ENCODE results near the gene UHRF2.

UHRF2 gene

DNA sequence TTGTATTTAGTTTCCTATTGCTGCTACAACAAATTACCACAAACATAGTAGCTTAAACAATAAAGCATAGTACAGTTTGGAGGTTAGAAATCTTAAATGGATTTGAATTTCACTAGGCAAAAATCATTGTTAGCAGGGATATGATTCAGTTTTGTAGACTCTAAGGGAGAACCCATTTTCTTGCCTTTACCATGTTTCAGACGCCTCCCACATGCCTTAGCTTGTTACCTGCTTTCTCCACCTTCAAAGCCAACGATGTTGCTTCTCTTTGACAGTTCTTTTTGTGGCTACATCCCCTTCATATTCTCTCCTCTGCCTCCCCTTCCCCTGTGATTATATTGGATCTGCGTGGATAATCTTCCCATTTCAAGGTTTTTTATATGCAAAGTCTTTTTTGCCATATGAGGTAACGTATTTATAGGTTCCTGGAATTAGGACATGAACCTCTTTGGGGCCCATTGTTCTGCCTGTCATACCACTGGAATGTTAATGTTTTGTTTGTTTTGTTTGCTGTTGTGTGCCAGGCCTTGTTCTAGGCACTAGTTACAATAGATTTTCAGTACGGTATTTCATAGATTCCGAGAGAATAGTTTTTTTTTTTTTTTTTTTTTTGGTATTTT, 54.1 kb downstream of the UHRF2 start:
- Histone ChIP-seq H3K4me3 (no peak overlapping the region), H3K36me3 (peaks cover 0 to 10% (median 3%) of the 10 kb centered on the region in 3 donors), H3K9me3 (no peaks in the 10 kb centered on the region), H3K27me3 (no peaks in the 10 kb centered on the region), H3K27ac (no peak overlapping the region), H3K4me1 (peaks cover 0 to 10% (median 2%) of the 10 kb centered on the region in 4 donors)
- TF ChIP-seq, protein P1, sequence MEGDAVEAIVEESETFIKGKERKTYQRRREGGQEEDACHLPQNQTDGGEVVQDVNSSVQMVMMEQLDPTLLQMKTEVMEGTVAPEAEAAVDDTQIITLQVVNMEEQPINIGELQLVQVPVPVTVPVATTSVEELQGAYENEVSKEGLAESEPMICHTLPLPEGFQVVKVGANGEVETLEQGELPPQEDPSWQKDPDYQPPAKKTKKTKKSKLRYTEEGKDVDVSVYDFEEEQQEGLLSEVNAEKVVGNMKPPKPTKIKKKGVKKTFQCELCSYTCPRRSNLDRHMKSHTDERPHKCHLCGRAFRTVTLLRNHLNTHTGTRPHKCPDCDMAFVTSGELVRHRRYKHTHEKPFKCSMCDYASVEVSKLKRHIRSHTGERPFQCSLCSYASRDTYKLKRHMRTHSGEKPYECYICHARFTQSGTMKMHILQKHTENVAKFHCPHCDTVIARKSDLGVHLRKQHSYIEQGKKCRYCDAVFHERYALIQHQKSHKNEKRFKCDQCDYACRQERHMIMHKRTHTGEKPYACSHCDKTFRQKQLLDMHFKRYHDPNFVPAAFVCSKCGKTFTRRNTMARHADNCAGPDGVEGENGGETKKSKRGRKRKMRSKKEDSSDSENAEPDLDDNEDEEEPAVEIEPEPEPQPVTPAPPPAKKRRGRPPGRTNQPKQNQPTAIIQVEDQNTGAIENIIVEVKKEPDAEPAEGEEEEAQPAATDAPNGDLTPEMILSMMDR (IDR thresholded peaks at IDR 0.05), result no peak
- no peak for DNase-seq
- intact Hi-C loops (cut with DNase I; ENCODE audit: low total_unique reads), result no loop called here

DNA sequence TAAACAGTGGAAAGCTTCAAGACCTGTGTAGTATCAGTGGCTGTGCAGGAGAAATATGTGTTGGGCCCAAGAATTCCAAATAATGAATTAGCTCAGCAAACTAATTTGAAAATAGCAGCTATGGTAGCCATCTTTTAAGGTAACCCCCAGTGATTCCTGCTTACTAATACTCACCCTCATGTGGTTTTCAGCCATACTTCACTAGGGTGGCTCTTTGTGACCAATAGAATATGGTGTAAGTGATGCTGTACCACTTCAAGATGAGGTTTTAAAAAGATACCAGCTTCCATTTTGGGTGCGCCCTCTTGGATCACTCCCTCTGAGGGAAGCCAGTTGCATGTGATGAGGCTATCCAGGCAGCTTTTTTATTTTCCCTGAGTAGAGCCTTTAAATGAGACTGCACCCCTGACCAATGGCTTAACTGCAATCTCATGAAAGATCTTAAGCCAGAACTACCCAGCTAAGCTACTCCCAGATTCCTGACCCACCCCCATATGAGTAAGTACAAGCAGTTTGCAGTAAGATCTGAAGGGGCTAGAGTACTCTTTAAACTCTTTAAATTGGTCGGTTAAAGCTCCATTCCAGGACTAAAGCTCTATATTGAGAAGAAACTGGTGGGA, 58.3 kb downstream of the UHRF2 start:
- peaks cover 0 to under 1% (median 0%) of the 10 kb centered on the region in 3 donors for H3K36me3 ChIP-seq
- intact Hi-C loops (cut with DNase I; ENCODE audit: low total_unique reads), result no loop called here
- no peak overlapping the region for H3K4me3 ChIP-seq
- peaks cover 0 to 17% (median 3%) of the 10 kb centered on the region in 4 donors for H3K4me1 ChIP-seq
- DNase-seq, result no peak
- H3K9me3 ChIP-seq, result no peaks in the 10 kb centered on the region
- no peak overlapping the region for H3K27ac ChIP-seq
- TF ChIP-seq, protein P1 (IDR thresholded peaks at IDR 0.05), result no peak
- H3K27me3 ChIP-seq, result no peaks in the 10 kb centered on the region

DNA sequence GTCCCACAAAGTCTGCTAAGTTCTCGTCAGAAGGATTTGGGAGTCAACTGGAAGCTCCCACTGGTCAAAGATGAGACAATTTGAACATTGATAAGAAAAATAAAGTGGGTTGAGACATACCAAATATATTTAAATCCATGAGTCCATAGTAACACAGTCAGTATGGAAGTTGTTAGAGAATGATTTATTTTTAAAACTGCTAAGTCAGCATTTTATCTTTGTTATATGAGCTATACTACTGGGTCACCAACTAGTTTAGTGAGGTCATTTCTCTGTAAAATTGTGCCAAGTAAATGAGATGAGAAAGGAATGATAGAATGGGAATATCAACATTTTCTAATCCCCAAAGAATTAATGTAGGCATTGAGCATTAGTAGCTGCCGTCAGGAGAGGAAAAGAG, 60.2 kb downstream of the UHRF2 start:
- Histone ChIP-seq H3K4me3 (no peak overlapping the region), H3K27ac (no peak overlapping the region), H3K4me1 (peaks cover 0 to 17% (median 1%) of the 10 kb centered on the region in 4 donors), H3K27me3 (no peaks in the 10 kb centered on the region), H3K9me3 (no peaks in the 10 kb centered on the region), H3K36me3 (peaks cover 0 to 13% (median 10%) of the 10 kb centered on the region in 3 donors)
- TF ChIP-seq, protein P1 (IDR thresholded peaks at IDR 0.05), result no peak
- intact Hi-C loops (cut with DNase I; ENCODE audit: low total_unique reads), result no loop called here
- no peak for DNase-seq

DNA sequence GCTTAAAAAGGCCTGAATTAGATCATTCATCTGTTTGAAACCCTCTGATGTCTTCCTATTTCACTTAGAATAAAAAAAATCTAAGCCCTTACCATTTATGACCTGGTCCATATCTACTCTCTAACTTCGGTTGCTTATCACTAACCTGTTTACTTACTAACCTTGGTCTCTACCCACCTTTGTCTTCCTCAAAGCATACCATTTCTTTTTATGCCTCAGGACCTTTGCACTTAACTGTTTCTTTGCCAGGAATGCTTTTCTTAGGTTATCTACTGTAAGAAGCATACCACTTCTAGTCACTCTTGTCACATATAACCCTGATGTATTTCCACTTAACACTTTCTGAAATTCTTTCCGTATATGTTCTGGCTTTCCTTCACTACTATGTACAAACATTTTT, 67.0 kb downstream of the UHRF2 start:
- no peaks in the 10 kb centered on the region for H3K4me1 ChIP-seq
- H3K36me3 ChIP-seq, result peaks cover 23 to 63% (median 59%) of the 10 kb centered on the region in 3 donors
- intact Hi-C loops (cut with DNase I; ENCODE audit: low total_unique reads), result loop anchor here (5.0 to 10.0 kb wide), 3 partner anchors 75 to 973 kb away; no protein-coding TSS in a partner anchor
- no peak overlapping the region for H3K4me3 ChIP-seq
- no peaks in the 10 kb centered on the region for H3K27me3 ChIP-seq
- DNase-seq, result no peak
- H3K9me3 ChIP-seq, result no peaks in the 10 kb centered on the region
- TF ChIP-seq, protein P1 (IDR thresholded peaks at IDR 0.05), result no peak
- no peak overlapping the region for H3K27ac ChIP-seq

DNA sequence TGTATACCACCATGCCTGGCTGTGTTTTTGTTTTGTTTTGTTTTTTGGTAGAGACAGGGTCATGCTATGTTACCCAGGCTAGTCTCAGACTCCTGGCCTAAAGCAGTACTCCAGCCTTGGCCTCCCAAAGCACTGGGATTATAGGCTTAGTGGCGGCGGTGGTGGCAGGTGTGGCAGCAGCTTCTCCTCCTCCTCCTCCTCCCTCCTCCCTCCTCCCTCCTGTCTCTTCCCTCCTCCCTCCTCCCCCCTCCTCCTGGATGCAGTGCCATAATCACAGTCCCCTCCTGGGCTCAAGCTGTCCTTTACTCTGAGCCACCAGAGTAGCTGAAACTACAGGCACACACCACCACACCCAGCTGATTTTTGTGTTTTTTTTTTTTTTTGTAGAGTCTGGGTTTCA, 71.2 kb downstream of the UHRF2 start:
- no peak overlapping the region for H3K27ac ChIP-seq
- no peaks in the 10 kb centered on the region for H3K27me3 ChIP-seq
- TF ChIP-seq, protein P1 (IDR thresholded peaks at IDR 0.05), result no peak
- intact Hi-C loops (cut with DNase I; ENCODE audit: low total_unique reads), result loop anchor here (5.0 to 10.0 kb wide), 3 partner anchors 79 to 977 kb away; no protein-coding TSS in a partner anchor
- no peaks in the 10 kb centered on the region for H3K4me1 ChIP-seq
- no peaks in the 10 kb centered on the region for H3K9me3 ChIP-seq
- no peak overlapping the region for H3K4me3 ChIP-seq
- no peak for DNase-seq
- peaks cover 35 to 76% (median 55%) of the 10 kb centered on the region in 3 donors for H3K36me3 ChIP-seq
